ENCODE measurements around the gene PPP2R5C. TPM values are rescaled to one million over a fixed set of nuclear protein-coding genes. Genes with fewer than 3 reads are reported as not detected.

Gene PPP2R5C
- total RNA-seq, 1 donor from 2014 or later = 87.2 TPM

DNA sequence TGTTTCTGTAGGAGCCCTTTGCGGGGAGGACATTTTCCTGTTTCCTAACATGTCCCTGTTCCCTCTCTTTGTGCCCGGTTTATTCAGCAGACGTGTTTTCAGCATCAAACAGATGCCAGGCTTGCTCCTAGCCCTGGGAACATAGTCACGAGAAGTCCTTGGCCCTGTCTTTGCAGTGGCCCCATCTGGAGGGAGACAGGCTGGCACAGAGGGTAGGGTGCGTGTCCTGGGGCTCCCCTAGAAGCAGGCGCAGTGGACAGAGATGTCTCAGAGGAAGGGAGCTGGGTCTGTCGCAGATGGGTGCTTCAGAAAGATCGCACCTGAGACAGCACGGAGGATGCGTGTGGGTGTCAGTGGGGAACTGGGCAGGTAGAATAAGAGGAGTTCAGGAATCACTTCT is 127.9 kb downstream of the PPP2R5C start:
- DNase-seq = no peak

GRCh38 chr14:101889898-101890297 is 128.4 kb downstream of the PPP2R5C start:
- DNase-seq = no peak

- DNase-seq = no peak
These were observed 130.0 kb downstream of the PPP2R5C start for GRCh38 chr14:101891471-101891870.

DNA sequence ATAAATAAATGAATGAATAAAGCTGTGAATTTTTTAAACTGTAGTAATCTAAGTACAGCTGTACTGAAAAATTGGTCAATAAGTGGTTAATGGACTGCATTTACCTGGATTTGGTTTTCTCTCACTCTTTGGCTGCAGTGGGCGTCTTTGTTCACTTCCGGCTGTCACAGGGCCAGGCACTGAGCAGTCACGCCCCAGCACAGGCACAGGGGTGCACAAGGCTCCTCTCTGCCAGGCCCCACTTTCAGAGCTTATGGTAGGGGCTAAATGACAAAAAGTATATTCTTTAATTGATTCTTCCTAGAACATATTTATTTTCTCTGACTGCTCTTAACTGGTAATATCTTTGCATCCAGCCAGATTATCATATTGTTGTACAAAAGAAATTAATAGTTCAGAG is 132.2 kb downstream of the PPP2R5C start:
- no peak for DNase-seq

- no peak for DNase-seq
These were observed 133.0 kb downstream of the PPP2R5C start for GRCh38 chr14:101894365-101895081.

DNA sequence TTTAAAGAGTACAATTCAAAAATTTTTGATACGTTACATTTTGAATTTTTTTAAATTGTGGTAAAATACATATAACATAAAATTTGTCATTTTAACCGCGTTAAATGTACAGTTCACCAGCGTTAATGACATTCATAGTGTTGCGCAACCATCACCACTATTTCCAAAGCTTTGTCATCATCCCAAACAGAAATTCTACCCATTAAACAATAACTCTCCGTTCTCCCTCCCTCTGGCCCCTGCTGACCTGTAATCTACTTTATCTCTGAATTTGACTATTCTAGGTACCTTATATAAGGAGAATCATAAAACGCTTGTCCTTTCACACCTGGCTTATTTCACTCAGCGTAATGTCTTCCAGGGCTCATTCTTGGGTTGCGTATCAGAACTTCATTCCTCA is 133.7 kb downstream of the PPP2R5C start:
- no peak for DNase-seq

- no peak for DNase-seq
These were observed 135.8 kb downstream of the PPP2R5C start for GRCh38 chr14:101897326-101897725.

- DNase-seq = no peak
These were observed 136.9 kb downstream of the PPP2R5C start for GRCh38 chr14:101898416-101898815.

DNA sequence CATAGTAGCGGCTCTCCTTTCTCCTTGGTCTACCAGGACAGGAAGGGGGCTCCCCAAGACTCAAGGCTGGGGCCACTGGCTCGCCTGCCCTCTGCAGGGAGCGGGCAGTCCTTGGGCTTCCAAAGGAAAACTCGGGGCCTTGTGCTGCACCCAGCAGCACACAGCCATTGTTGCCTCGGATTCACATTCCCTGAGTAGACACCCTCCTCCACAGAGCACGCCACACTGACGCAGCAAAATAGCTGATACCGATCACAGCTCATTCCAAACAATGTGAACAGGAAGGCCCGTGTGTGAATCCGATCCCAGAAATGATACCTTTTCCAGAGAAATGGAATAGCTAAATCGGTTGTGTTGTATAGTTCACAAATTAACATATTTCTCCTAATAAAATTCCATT is 137.8 kb downstream of the PPP2R5C start:
- no peak for DNase-seq

DNA sequence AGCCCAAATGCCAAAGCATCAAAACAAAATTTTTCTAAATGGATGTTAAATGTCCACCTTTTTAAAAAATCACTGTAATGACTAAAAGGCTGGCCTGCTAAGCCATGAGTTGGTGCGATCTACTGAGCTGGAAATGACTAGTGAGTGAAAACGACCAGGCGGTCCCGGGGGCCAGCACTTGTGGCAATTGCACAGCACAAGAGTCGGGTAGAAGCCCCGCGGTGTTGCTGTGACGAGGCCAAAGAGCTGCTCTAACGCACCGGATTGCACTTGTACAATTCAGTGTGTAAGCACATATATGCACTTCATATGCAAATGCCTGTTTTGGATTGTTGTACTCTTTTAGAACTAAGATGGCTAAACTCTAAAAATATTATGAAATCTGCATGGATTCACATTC is 138.7 kb downstream of the PPP2R5C start:
- no peak for DNase-seq

GRCh38 chr14:101903111-101903561 is 141.6 kb downstream of the PPP2R5C start:
- DNase-seq = no peak

GRCh38 chr14:101905614-101906013 is 144.1 kb downstream of the PPP2R5C start:
- no peak for DNase-seq

GRCh38 chr14:101906645-101907044 is 145.1 kb downstream of the PPP2R5C start:
- no peak for DNase-seq

GRCh38 chr14:101907619-101908018 is 146.1 kb downstream of the PPP2R5C start:
- no peak for DNase-seq

GRCh38 chr14:101908795-101909194 is 147.3 kb downstream of the PPP2R5C start:
- no peak for DNase-seq

DNA sequence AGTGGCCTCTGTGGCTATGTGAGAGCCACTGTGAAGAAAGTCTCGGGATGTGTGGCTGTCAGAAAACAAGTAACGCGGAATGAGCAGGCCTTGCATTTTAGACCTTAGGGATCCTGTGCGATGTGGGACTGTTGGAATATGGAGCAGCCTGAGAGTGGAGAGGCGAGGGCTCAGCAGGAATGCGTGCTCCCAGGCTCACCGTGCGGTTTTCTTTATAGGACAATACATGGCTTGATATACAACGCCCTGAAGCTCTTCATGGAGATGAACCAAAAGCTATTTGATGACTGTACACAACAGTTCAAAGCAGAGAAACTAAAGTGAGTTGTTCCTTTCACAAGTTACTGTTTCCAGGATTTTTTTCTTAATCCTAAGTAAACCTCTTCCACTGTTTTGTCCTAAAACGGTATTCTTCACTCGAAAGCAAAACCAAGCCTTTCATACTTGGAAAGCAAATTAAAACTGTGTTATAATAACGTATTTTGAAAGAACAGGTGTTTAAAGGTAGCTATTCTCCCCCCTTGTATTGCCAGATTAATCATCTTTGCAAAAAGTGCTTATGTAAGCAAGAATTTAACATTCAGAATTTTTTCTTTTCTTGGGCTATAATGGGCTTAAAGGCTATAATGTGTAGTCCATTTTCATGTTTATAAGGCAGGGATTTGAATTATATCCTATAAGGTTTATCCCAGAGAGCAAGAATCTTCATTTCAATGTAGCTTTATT is 148.0 kb downstream of the PPP2R5C start:
- DNase-seq = no peak

GRCh38 chr14:101912841-101913240 is 151.3 kb downstream of the PPP2R5C start:
- no peak for DNase-seq

DNA sequence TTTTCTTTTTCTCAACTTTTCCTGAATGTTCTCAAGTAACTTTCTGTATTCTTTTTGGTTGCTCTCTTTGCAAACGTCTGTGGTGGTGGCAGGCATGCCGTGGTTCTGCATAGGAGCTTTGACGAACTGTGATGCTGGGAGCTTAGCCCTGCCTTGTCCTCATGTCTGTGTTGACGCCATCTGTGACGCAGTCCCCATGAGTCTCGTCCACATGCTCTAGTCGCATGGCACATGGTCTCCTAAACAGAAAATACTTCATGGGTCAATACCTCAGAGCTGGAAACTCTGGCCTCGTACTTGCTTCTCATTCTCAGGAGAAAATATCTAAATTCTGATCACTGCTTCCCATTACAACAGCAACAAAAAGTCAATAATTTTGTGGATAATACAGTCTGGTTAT is 152.6 kb downstream of the PPP2R5C start:
- no peak for DNase-seq

GRCh38 chr14:101915871-101916815 is 154.6 kb downstream of the PPP2R5C start:
- no peak for DNase-seq

DNA sequence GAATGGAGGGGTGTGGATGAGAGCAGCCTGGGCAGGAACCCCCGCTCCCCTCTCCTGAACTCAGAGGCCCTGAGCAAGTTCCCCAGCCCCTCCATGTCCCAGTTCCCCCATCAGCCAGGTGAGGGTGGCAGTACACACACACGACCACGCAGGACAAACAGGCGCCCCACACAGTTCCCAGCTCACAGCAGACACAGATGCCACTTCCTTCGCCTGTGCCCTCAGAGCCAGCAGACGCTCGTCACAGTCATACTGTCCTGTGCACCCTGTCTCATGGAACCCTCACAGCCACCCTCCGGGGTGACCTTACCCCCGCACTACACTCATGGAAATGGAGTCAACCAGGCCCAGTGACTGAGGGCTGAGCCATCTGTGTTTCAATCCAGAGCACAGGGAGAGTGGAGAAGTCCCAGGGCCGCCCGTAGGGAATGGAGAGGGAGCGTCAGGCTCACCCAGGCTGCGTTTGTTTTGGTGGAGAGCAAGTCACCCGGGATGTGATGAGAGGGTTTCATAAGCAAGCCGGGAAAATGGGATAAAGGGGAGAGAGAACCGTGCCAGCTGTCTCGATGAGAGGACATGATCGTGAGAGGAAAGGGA is 155.4 kb downstream of the PPP2R5C start:
- no peak for DNase-seq

GRCh38 chr14:101917413-101918017 is 156.0 kb downstream of the PPP2R5C start:
- no peak for DNase-seq
